Measurements from ENCODE around the gene RGS3.

The RGS3 gene

GRCh38 chr9:113603773-113604172 lies 140.2 kb downstream of the RGS3 start:
- H3K27ac ChIP-seq: no peak overlapping the region
- TF ChIP-seq, protein P1, sequence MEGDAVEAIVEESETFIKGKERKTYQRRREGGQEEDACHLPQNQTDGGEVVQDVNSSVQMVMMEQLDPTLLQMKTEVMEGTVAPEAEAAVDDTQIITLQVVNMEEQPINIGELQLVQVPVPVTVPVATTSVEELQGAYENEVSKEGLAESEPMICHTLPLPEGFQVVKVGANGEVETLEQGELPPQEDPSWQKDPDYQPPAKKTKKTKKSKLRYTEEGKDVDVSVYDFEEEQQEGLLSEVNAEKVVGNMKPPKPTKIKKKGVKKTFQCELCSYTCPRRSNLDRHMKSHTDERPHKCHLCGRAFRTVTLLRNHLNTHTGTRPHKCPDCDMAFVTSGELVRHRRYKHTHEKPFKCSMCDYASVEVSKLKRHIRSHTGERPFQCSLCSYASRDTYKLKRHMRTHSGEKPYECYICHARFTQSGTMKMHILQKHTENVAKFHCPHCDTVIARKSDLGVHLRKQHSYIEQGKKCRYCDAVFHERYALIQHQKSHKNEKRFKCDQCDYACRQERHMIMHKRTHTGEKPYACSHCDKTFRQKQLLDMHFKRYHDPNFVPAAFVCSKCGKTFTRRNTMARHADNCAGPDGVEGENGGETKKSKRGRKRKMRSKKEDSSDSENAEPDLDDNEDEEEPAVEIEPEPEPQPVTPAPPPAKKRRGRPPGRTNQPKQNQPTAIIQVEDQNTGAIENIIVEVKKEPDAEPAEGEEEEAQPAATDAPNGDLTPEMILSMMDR (conservative IDR thresholded peaks at IDR 0.05): no peak
- TF ChIP-seq ZFX (IDR thresholded peaks at IDR 0.05): no peak

- TF ChIP-seq ZFX (IDR thresholded peaks at IDR 0.05): no peak
- TF ChIP-seq, protein P1 (conservative IDR thresholded peaks at IDR 0.05): no peak
- H3K27ac ChIP-seq: no peak overlapping the region
Observed at GRCh38 chr9:113604393-113604792, 140.9 kb downstream of the RGS3 start.

DNA sequence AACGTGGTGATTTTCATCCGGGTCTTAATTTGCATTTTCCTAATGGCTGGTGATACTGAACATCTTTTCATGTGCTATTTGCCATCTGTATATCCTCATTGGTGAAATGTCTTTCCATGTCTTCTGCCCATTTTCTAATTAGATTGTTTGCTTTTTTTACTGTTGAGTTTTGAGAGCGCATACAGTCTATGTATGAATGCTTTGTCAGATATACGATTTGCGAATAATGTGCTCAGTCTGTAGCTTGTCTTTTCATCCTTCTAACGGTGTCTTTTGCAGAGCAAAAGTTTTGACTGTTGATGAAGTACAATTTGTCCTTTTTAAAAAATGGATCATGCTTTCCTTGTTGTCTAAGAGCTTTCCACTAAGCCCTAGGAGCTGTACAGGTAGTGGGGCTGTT lies 143.0 kb downstream of the RGS3 start:
- H3K27ac ChIP-seq: no peak overlapping the region
- TF ChIP-seq ZFX (IDR thresholded peaks at IDR 0.05): no peak
- TF ChIP-seq, protein P1 (conservative IDR thresholded peaks at IDR 0.05): no peak

- H3K27ac ChIP-seq: no peak overlapping the region
- TF ChIP-seq ZFX (IDR thresholded peaks at IDR 0.05): no peak
- TF ChIP-seq, protein P1 (conservative IDR thresholded peaks at IDR 0.05): no peak
Observed at GRCh38 chr9:113608082-113608685, 144.7 kb downstream of the RGS3 start.

- TF ChIP-seq, protein P1 (conservative IDR thresholded peaks at IDR 0.05): no peak
- TF ChIP-seq ZFX (IDR thresholded peaks at IDR 0.05): no peak
- no peak overlapping the region for H3K27ac ChIP-seq
Observed at GRCh38 chr9:113609562-113610318, 146.2 kb downstream of the RGS3 start.

GRCh38 chr9:113611461-113612215 lies 148.1 kb downstream of the RGS3 start:
- TF ChIP-seq ZFX (IDR thresholded peaks at IDR 0.05): no peak
- TF ChIP-seq, protein P1 (conservative IDR thresholded peaks at IDR 0.05): no peak
- no peak overlapping the region for H3K27ac ChIP-seq
